ENCODE measurements around the gene CERS4.
"Not testable (repeated sequence)": the region's sequence is repeated elsewhere in the genome, so short reads cannot be mapped to it uniquely, and the experiment has no call there.

The CERS4 gene

DNA sequence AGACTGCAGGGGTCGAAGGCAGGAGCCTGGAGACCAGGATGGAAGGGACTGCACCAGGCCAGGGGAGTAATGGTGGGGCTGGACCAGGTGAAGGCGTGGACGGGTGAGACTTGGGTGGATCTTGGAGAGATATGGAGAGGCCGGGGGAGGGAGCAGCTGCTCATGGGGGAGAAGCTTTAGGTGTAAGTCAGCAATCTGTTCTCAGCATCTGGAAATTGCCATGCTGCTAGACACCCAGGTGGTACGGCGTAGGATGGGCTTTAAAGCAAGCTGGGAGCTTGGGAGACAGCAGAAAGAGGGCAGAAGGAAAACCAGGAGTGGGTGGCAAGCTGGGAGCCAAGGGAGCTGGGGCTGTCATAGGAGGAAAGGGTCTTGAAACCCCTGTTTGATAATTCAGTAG, 3.0 kb downstream of the CERS4 start:
- no peak overlapping the region for H3K4me3 ChIP-seq (ENCODE audit: low read depth, low read length)
- TF ChIP-seq, protein P1, sequence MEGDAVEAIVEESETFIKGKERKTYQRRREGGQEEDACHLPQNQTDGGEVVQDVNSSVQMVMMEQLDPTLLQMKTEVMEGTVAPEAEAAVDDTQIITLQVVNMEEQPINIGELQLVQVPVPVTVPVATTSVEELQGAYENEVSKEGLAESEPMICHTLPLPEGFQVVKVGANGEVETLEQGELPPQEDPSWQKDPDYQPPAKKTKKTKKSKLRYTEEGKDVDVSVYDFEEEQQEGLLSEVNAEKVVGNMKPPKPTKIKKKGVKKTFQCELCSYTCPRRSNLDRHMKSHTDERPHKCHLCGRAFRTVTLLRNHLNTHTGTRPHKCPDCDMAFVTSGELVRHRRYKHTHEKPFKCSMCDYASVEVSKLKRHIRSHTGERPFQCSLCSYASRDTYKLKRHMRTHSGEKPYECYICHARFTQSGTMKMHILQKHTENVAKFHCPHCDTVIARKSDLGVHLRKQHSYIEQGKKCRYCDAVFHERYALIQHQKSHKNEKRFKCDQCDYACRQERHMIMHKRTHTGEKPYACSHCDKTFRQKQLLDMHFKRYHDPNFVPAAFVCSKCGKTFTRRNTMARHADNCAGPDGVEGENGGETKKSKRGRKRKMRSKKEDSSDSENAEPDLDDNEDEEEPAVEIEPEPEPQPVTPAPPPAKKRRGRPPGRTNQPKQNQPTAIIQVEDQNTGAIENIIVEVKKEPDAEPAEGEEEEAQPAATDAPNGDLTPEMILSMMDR (IDR thresholded peaks at IDR 0.05; ENCODE audit: low read depth, low read length, missing control alignments): no peak
- no peak for DNase-seq (ENCODE audit: low read depth)

DNA sequence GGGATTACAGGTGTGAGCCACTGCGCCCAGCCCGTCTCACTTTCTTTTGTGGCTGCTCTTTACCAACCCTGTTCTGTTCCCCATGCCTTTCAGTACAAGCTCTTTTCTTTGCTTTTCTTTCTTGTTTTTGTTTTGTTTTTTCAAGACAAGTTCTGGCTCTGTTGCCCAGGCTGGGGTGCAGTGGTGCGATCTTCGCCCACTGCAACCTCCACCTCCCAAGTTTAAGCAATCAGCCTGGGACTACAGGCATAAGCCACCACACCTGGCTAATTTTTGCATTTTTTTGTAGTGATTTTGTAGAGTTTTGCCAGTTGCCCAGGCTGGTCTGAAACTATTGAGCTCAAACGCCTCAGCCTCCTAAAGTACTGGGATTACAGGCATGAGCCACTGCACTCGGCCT, 3.7 kb downstream of the CERS4 start:
- H3K4me3 ChIP-seq (ENCODE audit: low read depth, low read length): no peak overlapping the region
- no peak for DNase-seq (ENCODE audit: low read depth)

DNA sequence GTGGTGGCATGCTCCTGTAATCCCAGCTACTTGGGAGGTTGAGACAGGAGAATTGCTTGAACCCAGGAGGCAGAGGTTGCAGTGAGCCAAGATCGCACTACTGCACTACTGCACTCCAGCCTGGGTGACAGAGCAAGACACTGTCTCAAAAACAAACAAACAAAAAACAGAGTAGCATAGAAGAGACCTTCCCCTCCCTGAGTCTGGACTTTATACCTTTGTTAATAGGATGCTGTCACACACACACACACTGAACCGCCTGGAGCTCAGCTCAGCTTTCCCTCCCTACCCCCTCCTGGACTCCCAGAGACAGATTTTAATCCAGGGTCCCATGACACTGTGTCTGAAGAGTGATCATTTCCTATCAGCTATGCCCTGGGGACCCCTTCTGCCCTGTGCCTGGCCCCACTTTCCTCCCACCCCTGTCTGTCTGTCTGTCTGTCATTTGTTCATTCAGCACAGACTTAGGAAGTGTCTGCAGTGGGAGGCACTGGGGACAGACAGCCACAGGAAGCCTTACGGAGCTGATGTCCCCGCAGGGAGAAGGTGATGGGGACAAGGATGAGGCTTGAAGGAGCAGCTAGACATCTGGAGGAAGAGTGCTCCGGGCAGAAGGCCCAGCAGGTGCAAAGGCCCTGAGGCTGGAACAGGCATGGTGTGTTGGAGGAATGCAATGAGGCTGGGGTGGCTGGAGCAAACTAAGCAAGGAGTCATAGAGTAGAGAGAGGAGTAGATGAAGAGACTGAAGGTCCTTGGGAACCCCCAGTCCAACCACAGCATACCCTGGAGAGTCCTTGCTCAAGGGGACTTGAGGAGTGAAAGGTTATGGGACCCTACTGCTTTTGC, 4.9 kb downstream of the CERS4 start:
- TF ChIP-seq, protein P1 (IDR thresholded peaks at IDR 0.05; ENCODE audit: low read depth, low read length, missing control alignments): no peak
- H3K4me3 ChIP-seq (ENCODE audit: low read depth, low read length): no peak overlapping the region
- DNase-seq (ENCODE audit: low read depth): no peak

More for the DNA sequence above, 3.7 kb downstream of the CERS4 start:
- TF ChIP-seq, protein P1 (IDR thresholded peaks at IDR 0.05; ENCODE audit: low read depth, low read length, missing control alignments): no peak

DNA sequence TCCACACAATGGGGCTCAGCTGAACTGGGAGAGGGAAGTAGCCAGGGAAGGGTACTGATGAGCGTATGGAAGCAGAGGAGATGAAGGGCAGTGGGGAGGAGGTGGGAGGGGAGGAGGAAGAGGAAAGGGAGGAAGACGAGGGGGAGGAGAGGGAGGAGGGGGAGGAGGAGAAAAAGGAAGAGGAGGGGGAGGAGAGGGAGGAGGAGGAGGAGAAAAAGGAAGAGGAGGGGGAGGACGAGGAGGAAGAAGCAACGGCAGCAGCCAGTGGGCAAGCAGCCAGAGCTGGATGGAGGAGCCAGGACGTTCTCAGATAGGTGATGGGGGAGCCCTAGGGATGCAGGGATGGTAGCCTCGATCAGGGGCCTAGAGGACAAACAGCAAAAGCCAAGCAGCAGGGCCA, 5.6 kb downstream of the CERS4 start:
- DNase-seq (ENCODE audit: low read depth): no peak
- no peak overlapping the region for H3K4me3 ChIP-seq (ENCODE audit: low read depth, low read length)

DNA sequence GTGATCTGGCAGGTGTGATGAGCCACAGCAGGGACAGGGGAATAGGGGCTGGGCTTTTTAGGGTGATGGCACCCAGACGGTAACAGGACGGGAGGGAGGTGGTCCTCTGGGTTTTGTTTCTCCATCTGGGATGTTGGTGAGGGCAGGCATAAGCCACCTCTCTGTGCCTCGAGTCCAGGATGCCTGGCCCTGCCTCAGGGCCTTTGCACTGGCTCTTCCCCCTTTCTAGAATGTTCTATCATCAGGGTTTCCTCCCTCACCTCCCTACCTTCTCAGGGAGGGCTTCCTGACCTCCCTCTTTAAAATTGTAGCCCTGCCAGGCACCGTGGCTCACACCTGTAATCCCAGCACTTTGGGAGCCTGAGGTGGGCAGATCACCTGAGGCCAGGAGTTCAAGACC, 6.6 kb downstream of the CERS4 start:
- no peak for DNase-seq (ENCODE audit: low read depth)
- TF ChIP-seq, protein P1 (IDR thresholded peaks at IDR 0.05; ENCODE audit: low read depth, low read length, missing control alignments): no peak
- H3K4me3 ChIP-seq (ENCODE audit: low read depth, low read length): no peak overlapping the region

More for the DNA sequence above, 5.6 kb downstream of the CERS4 start:
- TF ChIP-seq, protein P1 (IDR thresholded peaks at IDR 0.05; ENCODE audit: low read depth, low read length, missing control alignments): no peak

DNA sequence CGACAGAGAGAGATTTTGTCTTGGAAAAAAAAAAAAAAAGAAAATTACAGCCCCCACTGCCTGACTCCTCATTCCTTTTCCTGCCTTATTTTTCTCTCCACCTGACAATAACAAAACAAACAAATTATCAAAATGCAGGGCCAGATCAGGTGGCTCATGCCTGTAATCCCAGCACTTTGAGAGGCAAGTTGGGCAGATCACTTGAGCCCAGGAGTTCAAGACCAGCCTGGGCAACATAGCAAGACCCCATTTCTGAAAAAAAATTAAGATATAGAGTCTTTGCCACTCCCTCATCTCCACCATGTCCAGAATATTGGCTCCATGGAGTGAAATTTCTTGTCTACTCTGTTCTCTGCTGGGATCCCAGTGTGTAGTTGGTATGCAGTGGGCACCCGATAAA, 7.2 kb downstream of the CERS4 start:
- no peak overlapping the region for H3K4me3 ChIP-seq (ENCODE audit: low read depth, low read length)
- DNase-seq (ENCODE audit: low read depth): no peak
- TF ChIP-seq, protein P1 (IDR thresholded peaks at IDR 0.05; ENCODE audit: low read depth, low read length, missing control alignments): no peak

DNA sequence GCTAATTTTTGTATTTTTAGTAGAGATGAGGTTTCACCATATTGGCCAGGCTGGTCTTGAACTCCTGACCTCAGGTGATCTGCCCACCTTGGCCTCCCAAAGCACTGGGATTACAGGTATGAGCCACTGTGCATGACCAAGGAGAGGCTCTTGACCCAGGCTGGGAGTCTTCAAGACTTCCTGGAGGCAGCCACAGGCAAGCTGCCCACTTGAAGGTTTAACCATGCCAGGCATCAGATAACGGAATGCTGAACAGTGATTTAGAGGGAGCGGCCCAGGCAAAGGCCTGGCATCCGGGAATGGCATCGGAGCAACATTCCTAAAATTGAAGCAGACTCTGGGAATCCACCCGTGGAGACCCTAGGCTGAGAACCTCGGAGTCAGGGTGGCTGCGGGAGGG, 9.0 kb downstream of the CERS4 start:
- H3K4me3 ChIP-seq (ENCODE audit: low read depth, low read length); DNase-seq (ENCODE audit: low read depth): not testable (repeated sequence)
